SK-N-SH treated with all-trans-retinoic acid at 6 μM for 48 hours (cell line): ENCODE data around the gene GRIA1.

Experiments used
- ATAC-seq: fragments of 200-7000 bp; cut with Tn5 transposase; 3 replicates; pipeline ENCODE4 v1.9.1; 2020; ENCODE audit warnings: mild to moderate bottlenecking, moderate library complexity
- ARNTL ChIP-seq: fragments of 450-650 bp; formaldehyde crosslinking; IDR thresholded peaks from 2 replicates; pipeline ENCODE4 v1.5.0; 2020; ENCODE audit warnings: low read depth, mild to moderate bottlenecking, moderate library complexity, borderline replicate concordance
- BACH2 ChIP-seq: fragments of 250-450 bp; sonication (Bioruptor Pico); IDR thresholded peaks from 2 replicates; pipeline ENCODE4 v1.9.0; 2021; ENCODE audit warnings: mild to moderate bottlenecking, borderline replicate concordance
- CSDC2 ChIP-seq: fragments of 250-450 bp; sonication (Bioruptor Pico); IDR thresholded peaks from 2 replicates; pipeline ENCODE4 v1.5.0; 2020; ENCODE audit warnings: mild to moderate bottlenecking, moderate library complexity
- CSRNP3 ChIP-seq: fragments of 250-450 bp; sonication (Bioruptor Pico); IDR thresholded peaks from 2 replicates; pipeline ENCODE4 v1.5.1; 2021; ENCODE audit warnings: mild to moderate bottlenecking, moderate library complexity
- GLIS3 ChIP-seq: fragments of 250-450 bp; sonication (Bioruptor Pico); IDR thresholded peaks from 2 replicates; pipeline ENCODE4 v1.5.0; 2020; ENCODE audit warnings: mild to moderate bottlenecking, moderate library complexity
- ISL1 ChIP-seq: fragments of 250-450 bp; sonication (Bioruptor Pico); IDR thresholded peaks from 2 replicates; pipeline ENCODE4 v2.1.2; 2022; ENCODE audit warnings: mild to moderate bottlenecking, moderate library complexity
- OSR1 ChIP-seq: fragments of 250-450 bp; sonication (Bioruptor Pico); IDR thresholded peaks from 2 replicates; pipeline ENCODE4 v1.8.0; 2022; ENCODE audit warnings: moderate library complexity, mild to moderate bottlenecking, inconsistent platforms
- POU6F1 ChIP-seq: fragments of 250-450 bp; sonication (Bioruptor Pico); IDR thresholded peaks from 2 replicates; pipeline ENCODE4 v1.8.0; 2021; ENCODE audit warnings: low read depth, mild to moderate bottlenecking, moderate library complexity, borderline replicate concordance
- PPARA ChIP-seq: fragments of 250-450 bp; sonication (Bioruptor Pico); IDR thresholded peaks from 2 replicates; pipeline ENCODE4 v1.5.0; 2020; ENCODE audit warnings: mild to moderate bottlenecking, borderline replicate concordance
- RARB ChIP-seq: fragments of 250-450 bp; sonication (Bioruptor Pico); IDR thresholded peaks from 2 replicates; pipeline ENCODE4 v1.8.0; 2021; ENCODE audit warnings: mild to moderate bottlenecking, moderate library complexity
- TOX ChIP-seq: fragments of 250-450 bp; sonication (Bioruptor Pico); IDR thresholded peaks from 2 replicates; pipeline ENCODE4 v1.8.0; 2021; ENCODE audit warnings: mild to moderate bottlenecking, moderate library complexity, borderline replicate concordance
- TSHZ2 ChIP-seq: fragments of 250-450 bp; sonication (Bioruptor Pico); IDR thresholded peaks from 2 replicates; pipeline ENCODE4 v1.5.0; 2020; ENCODE audit warnings: mild to moderate bottlenecking, moderate library complexity
- ZC3H10 ChIP-seq: fragments of 250-450 bp; sonication (Bioruptor Pico); IDR thresholded peaks from 2 replicates; pipeline ENCODE4 v1.5.1; 2021; ENCODE audit warnings: mild to moderate bottlenecking, moderate library complexity
- ZFP3 ChIP-seq: fragments of 250-450 bp; sonication (Bioruptor Pico); IDR thresholded peaks from 2 replicates; pipeline ENCODE4 v1.5.0; 2020; ENCODE audit warnings: mild to moderate bottlenecking, moderate library complexity
- ZNF70 ChIP-seq: fragments of 450-650 bp; formaldehyde crosslinking; IDR thresholded peaks from 2 replicates; pipeline ENCODE4 v1.5.0; 2020; ENCODE audit warnings: mild to moderate bottlenecking, moderate library complexity
- ZNF8 ChIP-seq: fragments of 450-650 bp; formaldehyde crosslinking; IDR thresholded peaks from 2 replicates; pipeline ENCODE4 v1.5.0; 2020; ENCODE audit warnings: mild to moderate bottlenecking, moderate library complexity
- TF ChIP-seq, protein P1 (sequence below): fragments of 250-450 bp; sonication (Bioruptor Pico); IDR thresholded peaks from 2 replicates; pipeline ENCODE4 v1.5.1; 2020; ENCODE audit warnings: low read depth, mild to moderate bottlenecking, moderate library complexity

Gene GRIA1

DNA sequence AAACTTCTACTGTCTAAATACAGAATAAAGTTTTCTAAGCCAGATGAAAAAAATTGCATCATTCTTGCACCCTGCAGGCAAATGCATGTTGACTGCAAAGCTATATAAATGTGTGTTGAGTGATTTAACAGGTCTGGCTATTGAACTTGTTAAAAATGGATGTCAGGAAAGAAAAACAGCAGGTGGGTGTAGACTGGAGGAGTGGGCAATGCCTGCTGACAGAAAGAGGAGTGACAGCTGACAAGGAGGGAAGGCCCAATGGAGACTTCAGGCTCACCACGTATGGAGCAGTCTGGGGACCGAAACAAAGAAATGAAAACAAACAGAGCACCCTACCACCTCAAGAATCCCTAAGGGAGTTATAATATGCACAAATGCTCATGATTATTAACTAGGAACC lies 127.8 kb downstream of the GRIA1 start:
- TF ChIP-seq ZFP3 (CRISPR knock-in tag) (no peak), BACH2 (CRISPR knock-in tag) (no peak), ZNF8 (CRISPR knock-in tag) (no peak), TSHZ2 (no peak), CSRNP3 (CRISPR knock-in tag) (no peak), OSR1 (CRISPR knock-in tag) (no peak), ZNF70 (CRISPR knock-in tag) (no peak)
- TF ChIP-seq, protein P1, sequence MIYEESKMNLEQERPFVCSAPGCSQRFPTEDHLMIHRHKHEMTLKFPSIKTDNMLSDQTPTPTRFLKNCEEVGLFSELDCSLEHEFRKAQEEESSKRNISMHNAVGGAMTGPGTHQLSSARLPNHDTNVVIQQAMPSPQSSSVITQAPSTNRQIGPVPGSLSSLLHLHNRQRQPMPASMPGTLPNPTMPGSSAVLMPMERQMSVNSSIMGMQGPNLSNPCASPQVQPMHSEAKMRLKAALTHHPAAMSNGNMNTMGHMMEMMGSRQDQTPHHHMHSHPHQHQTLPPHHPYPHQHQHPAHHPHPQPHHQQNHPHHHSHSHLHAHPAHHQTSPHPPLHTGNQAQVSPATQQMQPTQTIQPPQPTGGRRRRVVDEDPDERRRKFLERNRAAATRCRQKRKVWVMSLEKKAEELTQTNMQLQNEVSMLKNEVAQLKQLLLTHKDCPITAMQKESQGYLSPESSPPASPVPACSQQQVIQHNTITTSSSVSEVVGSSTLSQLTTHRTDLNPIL (CRISPR knock-in tag), result no peak
- ATAC-seq, result no peak

- TF ChIP-seq TOX (CRISPR knock-in tag) (no peak), CSRNP3 (CRISPR knock-in tag) (no peak), ZNF70 (CRISPR knock-in tag) (no peak), GLIS3 (CRISPR knock-in tag) (no peak), ISL1 (CRISPR knock-in tag) (peak; percentile 78), POU6F1 (no peak), CSDC2 (CRISPR knock-in tag) (0 out of 2 replicates have a peak, but pooled peaks have one; percentile 33)
- TF ChIP-seq, protein P1 (CRISPR knock-in tag), result peak; percentile 76
- ATAC-seq, result peak; percentile 81
These were observed 128.4 kb downstream of the GRIA1 start for GRCh38 chr5:153618867-153619266.

DNA sequence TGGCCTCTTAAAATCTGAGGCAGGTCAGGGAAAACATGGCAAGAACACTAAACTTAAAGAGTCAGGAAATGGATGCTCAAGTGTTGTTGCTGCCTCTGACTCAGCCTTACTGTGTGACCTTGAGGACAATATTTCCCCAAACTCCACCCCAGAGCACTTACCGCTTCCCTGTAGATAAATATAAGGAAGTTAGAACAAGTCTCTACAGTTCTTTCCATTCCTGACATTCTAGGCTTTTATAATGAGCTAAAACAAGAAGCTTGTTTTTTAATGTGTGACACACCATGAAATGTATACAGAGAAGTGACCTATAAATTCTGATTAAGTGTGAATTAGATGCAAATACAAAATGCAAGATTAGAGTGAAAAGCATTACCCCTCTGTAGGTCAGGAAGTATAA lies 129.3 kb downstream of the GRIA1 start:
- 0 out of 3 replicates have a peak, but pooled peaks have one; percentile 9 for ATAC-seq
- no peak for TF ChIP-seq GLIS3 (CRISPR knock-in tag)
- TF ChIP-seq ZNF8 (CRISPR knock-in tag), result no peak
- TF ChIP-seq ZNF70 (CRISPR knock-in tag), result no peak
- TF ChIP-seq PPARA (CRISPR knock-in tag), result no peak
- TF ChIP-seq RARB (CRISPR knock-in tag), result no peak
- no peak for TF ChIP-seq CSDC2 (CRISPR knock-in tag)
- TF ChIP-seq, protein P1 (CRISPR knock-in tag), result no peak
- no peak for TF ChIP-seq ZC3H10 (CRISPR knock-in tag)
- no peak for TF ChIP-seq ARNTL
- no peak for TF ChIP-seq ZFP3 (CRISPR knock-in tag)
- TF ChIP-seq CSRNP3 (CRISPR knock-in tag), result no peak
